GM19468 (cell line): ENCODE measurements around the gene GNB5.
"Not testable (repeated sequence)": the region's sequence is repeated elsewhere in the genome, so short reads cannot be mapped to it uniquely, and the experiment has no call there.

ENCODE experiments used
- ATAC-seq: cut with Tn5 transposase; IDR thresholded peaks from one replicate; pipeline ENCODE4 v1.9.1; 2021; ENCODE audit warnings: mild to moderate bottlenecking, moderate library complexity, moderate number of reproducible peaks; ENCODE audit not compliant: unreplicated experiment; ENCODE audit errors: extremely low read depth

Gene GNB5

GRCh38 chr15:52191207-52191606, at the start of gene GNB5:
GNB5 (minus strand) TSS chr15:52191392; CDS start chr15:52184676, 6,716 bp downstream.
- ATAC-seq: no peak

GRCh38 chr15:52240166-52240565, 49.0 kb upstream of the GNB5 start:
- no peak for ATAC-seq

GRCh38 chr15:52238989-52239525, 47.9 kb upstream of the GNB5 start:
- not testable (repeated sequence) for ATAC-seq

GRCh38 chr15:52238149-52238548, 47.0 kb upstream of the GNB5 start:
- ATAC-seq: no peak

GRCh38 chr15:52236013-52236412, 44.8 kb upstream of the GNB5 start:
- ATAC-seq: no peak

GRCh38 chr15:52234596-52235541, 43.7 kb upstream of the GNB5 start:
- ATAC-seq: no peak

- ATAC-seq: no peak
Observed at GRCh38 chr15:52233405-52233804, 42.2 kb upstream of the GNB5 start.

GRCh38 chr15:52232327-52232726, 41.1 kb upstream of the GNB5 start:
- peak; percentile 44 for ATAC-seq

GRCh38 chr15:52230073-52230472, 38.9 kb upstream of the GNB5 start:
- no peak for ATAC-seq

GRCh38 chr15:52228921-52229320, 37.7 kb upstream of the GNB5 start:
- no peak for ATAC-seq

GRCh38 chr15:52227456-52227855, 36.3 kb upstream of the GNB5 start:
- peak; percentile 70 for ATAC-seq

GRCh38 chr15:52225230-52225629, 34.0 kb upstream of the GNB5 start:
- ATAC-seq: no peak

- ATAC-seq: no peak
Observed at GRCh38 chr15:52224211-52224610, 33.0 kb upstream of the GNB5 start.

- no peak for ATAC-seq
Observed at GRCh38 chr15:52221730-52222129, 30.5 kb upstream of the GNB5 start.

- no peak for ATAC-seq
Observed at GRCh38 chr15:52220937-52221660, 29.9 kb upstream of the GNB5 start.

GRCh38 chr15:52220251-52220650, 29.1 kb upstream of the GNB5 start:
- no peak for ATAC-seq

GRCh38 chr15:52218816-52219215, 27.6 kb upstream of the GNB5 start:
- no peak for ATAC-seq

- no peak for ATAC-seq
Observed at GRCh38 chr15:52218371-52218770, 27.2 kb upstream of the GNB5 start.

- ATAC-seq: no peak
Observed at GRCh38 chr15:52217186-52217585, 26.0 kb upstream of the GNB5 start.

- ATAC-seq: no peak
Observed at GRCh38 chr15:52214553-52214952, 23.4 kb upstream of the GNB5 start.

- no peak for ATAC-seq
Observed at GRCh38 chr15:52213206-52213605, 22.0 kb upstream of the GNB5 start.
